Mesothelial cell of epicardium (in vitro differentiated cells): Measurements from ENCODE around the gene BLCAP. TPM values are rescaled to one million over a fixed set of nuclear protein-coding genes. Genes with fewer than 3 reads are reported as not detected.
A peak's percentile ranks its signal among the peaks of the same experiment; 100 is the strongest.

Source experiments
- DNase-seq, 2 experiments: peaks; one replicate each; pipeline ENCODE4 v3.0.0; 2021; ENCODE audit warnings: low spot score in 2 of 2; ENCODE audit not compliant: unreplicated experiment in 2 of 2
- H3K27ac Mint-ChIP-seq: 2 replicates; pipeline ENCODE4 v1.8.0; 2021; ENCODE audit warnings: mixed read lengths
- H3K27me3 Mint-ChIP-seq: 2 replicates; pipeline ENCODE4 v1.8.0; 2021; ENCODE audit warnings: low read depth, mixed read lengths
- H3K36me3 Mint-ChIP-seq: 2 replicates; pipeline ENCODE4 v1.8.0; 2021; ENCODE audit warnings: mixed read lengths
- H3K4me1 Mint-ChIP-seq: 2 replicates; pipeline ENCODE4 v1.8.0; 2021; ENCODE audit warnings: mixed read lengths
- H3K4me3 Mint-ChIP-seq: 2 replicates; pipeline ENCODE4 v1.8.0; 2021; ENCODE audit warnings: mild to moderate bottlenecking, moderate library complexity, mixed read lengths
- H3K9me3 Mint-ChIP-seq: 2 replicates; pipeline ENCODE4 v1.8.0; 2021; ENCODE audit warnings: mixed read lengths
- total RNA-seq: library from RNA; stranded (reverse); gene quantifications from 3 replicates; pipeline ENCODE4 v1.2.1, GENCODE V29; 2021
- TF ChIP-seq, protein P1 (sequence below): fragments of 200-600 bp; sonication (generic); IDR thresholded peaks from one replicate; pipeline ENCODE4 v1.5.0; 2021; ENCODE audit warnings: antibody characterized with exemption; ENCODE audit not compliant: unreplicated experiment

Gene BLCAP
- total RNA-seq, 1 donor from 2014 or later, result 76.2 TPM

GRCh38 chr20:37519508-37520418 lies 7.9 kb downstream of the BLCAP start:
- Mint-ChIP-seq H3K4me3 (peak overlapping the region; percentile 79), H3K4me1 (peaks cover 45% of the 10 kb centered on the region), H3K36me3 (peaks cover 14% of the 10 kb centered on the region), H3K27me3 (no peaks in the 10 kb centered on the region), H3K9me3 (no peaks in the 10 kb centered on the region), H3K27ac (no peak overlapping the region)
- no peak for DNase-seq
- TF ChIP-seq, protein P1, sequence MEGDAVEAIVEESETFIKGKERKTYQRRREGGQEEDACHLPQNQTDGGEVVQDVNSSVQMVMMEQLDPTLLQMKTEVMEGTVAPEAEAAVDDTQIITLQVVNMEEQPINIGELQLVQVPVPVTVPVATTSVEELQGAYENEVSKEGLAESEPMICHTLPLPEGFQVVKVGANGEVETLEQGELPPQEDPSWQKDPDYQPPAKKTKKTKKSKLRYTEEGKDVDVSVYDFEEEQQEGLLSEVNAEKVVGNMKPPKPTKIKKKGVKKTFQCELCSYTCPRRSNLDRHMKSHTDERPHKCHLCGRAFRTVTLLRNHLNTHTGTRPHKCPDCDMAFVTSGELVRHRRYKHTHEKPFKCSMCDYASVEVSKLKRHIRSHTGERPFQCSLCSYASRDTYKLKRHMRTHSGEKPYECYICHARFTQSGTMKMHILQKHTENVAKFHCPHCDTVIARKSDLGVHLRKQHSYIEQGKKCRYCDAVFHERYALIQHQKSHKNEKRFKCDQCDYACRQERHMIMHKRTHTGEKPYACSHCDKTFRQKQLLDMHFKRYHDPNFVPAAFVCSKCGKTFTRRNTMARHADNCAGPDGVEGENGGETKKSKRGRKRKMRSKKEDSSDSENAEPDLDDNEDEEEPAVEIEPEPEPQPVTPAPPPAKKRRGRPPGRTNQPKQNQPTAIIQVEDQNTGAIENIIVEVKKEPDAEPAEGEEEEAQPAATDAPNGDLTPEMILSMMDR, result no peak

- no peak overlapping the region for H3K27ac Mint-ChIP-seq
- DNase-seq, result no peak
- no peaks in the 10 kb centered on the region for H3K9me3 Mint-ChIP-seq
- H3K4me1 Mint-ChIP-seq, result peaks cover 39% of the 10 kb centered on the region
- no peaks in the 10 kb centered on the region for H3K27me3 Mint-ChIP-seq
- H3K36me3 Mint-ChIP-seq, result peaks cover 14% of the 10 kb centered on the region
- TF ChIP-seq, protein P1, result no peak
- no peak overlapping the region for H3K4me3 Mint-ChIP-seq
Observed at GRCh38 chr20:37518606-37519507, 8.8 kb downstream of the BLCAP start.

- Mint-ChIP-seq H3K36me3 (peaks cover 10% of the 10 kb centered on the region), H3K27ac (peak overlapping the region; percentile 19), H3K9me3 (no peaks in the 10 kb centered on the region), H3K4me3 (no peak overlapping the region), H3K27me3 (no peaks in the 10 kb centered on the region), H3K4me1 (peaks cover 35% of the 10 kb centered on the region)
- no peak for DNase-seq
- TF ChIP-seq, protein P1, result no peak
Observed at GRCh38 chr20:37518059-37518458, 9.6 kb downstream of the BLCAP start.

- Mint-ChIP-seq H3K4me1 (peaks cover 35% of the 10 kb centered on the region), H3K36me3 (peaks cover 12% of the 10 kb centered on the region), H3K27me3 (no peaks in the 10 kb centered on the region), H3K9me3 (no peaks in the 10 kb centered on the region), H3K4me3 (no peak overlapping the region), H3K27ac (peak overlapping the region; percentile 19)
- TF ChIP-seq, protein P1, result no peak
- no peak for DNase-seq
Observed at GRCh38 chr20:37516811-37517750, 10.6 kb downstream of the BLCAP start.

DNA sequence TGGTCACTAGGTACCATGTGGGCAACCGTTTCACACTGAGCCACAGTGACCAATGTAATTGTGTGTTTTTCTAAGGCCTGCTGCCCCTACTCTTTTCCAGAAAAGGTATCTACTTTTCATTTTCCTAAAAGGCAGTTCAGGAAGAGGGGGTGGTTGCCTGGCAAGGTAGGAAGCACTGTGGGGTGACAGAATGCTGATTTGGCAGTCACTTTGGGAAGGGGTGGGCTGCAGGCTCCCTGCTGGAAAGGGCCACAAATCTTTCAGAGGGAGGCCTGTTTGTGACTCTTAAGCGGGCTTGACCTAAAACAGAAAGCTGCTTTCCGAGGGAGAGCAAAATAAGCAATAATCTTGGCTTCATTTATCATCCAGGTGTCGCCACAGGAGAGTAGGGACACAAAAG lies 11.8 kb downstream of the BLCAP start:
- Mint-ChIP-seq H3K27ac (no peak overlapping the region), H3K36me3 (peaks cover 20% of the 10 kb centered on the region), H3K27me3 (no peaks in the 10 kb centered on the region), H3K9me3 (no peaks in the 10 kb centered on the region), H3K4me3 (no peak overlapping the region), H3K4me1 (peaks cover 32% of the 10 kb centered on the region)
- TF ChIP-seq, protein P1, result no peak
- DNase-seq, result no peak
